DLD1 (cell line): Measurements from ENCODE around the gene SCAI.
"Not testable (repeated sequence)": the region's sequence is repeated elsewhere in the genome, so short reads cannot be mapped to it uniquely, and the experiment has no call there.

Source experiments
- in situ Hi-C: cut with HindIII; loops from 2 replicates; pipeline ENCODE4 v1.10.0; 2017; ENCODE audit warnings: low sequenced_read_pairs

The SCAI gene

DNA sequence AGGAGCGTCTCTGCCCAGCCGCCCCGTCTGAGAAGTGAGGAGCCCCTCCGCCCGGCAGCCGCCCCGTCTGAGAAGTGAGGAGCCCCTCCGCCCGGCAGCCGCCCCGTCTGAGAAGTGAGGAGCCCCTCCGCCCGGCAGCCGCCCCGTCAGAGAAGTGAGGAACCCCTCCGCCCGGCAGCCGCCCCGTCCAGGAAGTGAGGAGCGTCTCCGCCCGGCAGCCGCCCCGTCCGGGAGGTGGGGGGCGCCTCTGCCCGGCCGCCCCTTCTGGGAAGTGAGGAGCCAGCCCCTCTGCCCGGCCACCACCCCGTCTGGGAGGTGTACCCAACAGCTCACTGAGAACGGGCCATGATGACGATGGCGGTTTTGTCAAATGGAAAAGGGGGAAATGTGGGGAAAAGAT lies 34.8 kb downstream of the SCAI start:
- in situ Hi-C loops: not testable (repeated sequence)

DNA sequence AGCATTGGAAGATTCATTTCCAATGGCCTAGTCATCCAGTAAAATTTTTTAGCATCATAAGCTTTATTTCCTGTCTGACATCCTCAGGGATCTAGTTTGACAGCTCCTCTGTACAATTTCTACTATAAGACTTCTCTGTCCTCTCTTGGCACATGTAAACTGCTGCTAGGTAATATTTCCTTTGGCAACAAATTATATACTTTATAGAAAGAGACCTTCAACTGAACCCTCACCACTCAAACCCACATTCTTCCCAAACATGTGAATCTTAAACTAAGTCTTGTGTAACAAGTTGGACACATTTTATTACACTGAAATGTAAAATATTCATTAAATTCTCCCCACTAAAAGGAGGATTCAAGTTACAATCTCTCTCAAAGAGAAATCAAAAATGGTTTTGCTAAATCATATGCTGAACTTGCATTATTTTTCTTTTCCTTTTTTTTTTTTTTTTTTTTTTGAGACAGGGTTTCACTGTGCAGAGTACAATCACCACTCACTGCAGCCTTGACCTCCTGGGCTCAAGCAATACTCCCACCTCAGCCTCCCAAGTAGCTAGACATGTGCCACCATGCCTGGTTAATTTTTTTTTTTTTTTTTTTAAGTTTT lies 36.9 kb downstream of the SCAI start:
- in situ Hi-C loops: no loop called here

DNA sequence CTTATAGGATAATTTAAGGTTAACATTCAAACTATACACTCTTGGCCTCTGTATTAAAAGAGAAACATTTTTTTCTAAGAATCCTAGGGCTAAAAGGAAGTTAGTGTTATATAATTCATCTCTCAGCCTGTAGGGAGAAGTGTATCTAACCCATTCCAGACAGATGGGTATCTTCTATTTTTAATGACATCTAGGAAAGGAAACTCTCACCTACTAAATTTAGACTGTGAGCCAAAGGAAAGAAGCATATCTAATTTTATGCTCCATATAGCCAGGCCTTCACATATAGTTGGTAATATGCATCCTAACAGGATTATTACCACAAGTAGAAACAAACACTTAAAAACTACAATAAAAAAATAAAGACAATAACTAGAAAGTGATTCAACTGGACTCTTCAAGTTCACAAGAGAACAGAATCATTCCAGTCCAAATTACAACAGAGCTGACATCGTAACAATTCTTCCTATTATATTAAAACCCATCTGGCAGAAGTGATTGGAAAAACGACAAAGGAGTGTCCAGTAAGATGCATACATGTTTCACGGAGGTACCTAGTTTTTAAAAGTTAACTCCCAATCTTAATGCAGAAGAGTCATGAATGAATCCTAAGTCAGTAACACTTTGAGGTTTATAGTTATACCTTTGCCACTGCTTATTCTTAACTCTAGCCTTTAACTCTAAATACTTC lies 39.4 kb downstream of the SCAI start:
- in situ Hi-C loops: no loop called here

DNA sequence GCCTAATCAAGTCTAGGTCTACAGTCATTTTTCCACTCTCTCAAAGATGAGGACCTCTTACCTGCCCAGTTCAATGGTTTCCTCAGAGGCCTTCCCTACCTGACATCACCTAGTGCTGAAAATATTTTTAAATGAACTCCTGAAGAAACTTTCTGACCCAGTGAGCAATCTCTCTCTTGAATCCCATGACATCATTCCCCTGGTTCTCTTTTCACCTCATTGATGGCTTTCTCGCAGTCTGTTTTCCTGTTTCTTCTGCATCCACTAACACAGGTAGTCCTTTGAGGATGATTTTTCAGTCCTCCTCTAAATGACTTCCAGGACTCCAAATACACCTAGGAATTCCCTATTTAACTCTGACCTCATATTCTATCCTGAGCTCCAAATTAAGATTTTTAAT lies 40.3 kb downstream of the SCAI start:
- in situ Hi-C loops: no loop called here

DNA sequence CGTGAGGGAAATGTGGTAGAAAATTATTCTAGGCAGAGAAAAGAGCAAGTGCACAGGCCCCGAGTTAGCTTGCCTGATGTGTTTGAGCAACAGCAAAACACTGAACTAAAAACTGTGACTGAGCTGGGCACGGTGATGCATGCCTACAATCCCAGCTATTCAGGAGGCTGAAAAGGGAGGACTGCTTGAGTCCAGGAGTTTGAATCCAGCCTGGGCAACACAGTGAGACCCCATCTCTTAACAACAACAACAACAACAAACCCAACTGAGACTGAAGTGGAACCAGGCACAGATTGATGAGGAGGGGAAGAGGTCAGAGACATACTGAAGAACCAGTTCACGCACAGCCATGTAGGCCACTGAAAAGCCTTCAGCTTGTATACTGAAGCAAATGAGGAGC lies 42.5 kb downstream of the SCAI start:
- in situ Hi-C loops: no loop called here

DNA sequence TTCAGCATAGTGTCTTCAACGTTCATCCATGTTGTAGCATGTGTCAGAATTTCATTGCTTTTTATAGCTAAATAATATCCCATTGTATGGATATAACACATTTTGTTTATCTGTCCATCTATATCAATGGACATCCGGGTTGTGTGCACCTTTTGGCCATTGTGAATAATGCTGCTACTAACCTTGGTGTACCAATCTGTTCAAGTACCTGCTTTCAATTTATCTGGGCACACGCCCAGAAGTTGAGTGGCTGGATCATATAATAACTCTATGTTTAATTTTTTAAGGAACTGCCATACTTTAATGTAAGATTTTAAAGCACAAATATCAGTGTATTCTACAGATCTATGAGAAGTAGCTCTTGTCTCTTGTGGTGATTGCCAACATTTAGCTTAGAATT lies 43.5 kb downstream of the SCAI start:
- in situ Hi-C loops: no loop called here

DNA sequence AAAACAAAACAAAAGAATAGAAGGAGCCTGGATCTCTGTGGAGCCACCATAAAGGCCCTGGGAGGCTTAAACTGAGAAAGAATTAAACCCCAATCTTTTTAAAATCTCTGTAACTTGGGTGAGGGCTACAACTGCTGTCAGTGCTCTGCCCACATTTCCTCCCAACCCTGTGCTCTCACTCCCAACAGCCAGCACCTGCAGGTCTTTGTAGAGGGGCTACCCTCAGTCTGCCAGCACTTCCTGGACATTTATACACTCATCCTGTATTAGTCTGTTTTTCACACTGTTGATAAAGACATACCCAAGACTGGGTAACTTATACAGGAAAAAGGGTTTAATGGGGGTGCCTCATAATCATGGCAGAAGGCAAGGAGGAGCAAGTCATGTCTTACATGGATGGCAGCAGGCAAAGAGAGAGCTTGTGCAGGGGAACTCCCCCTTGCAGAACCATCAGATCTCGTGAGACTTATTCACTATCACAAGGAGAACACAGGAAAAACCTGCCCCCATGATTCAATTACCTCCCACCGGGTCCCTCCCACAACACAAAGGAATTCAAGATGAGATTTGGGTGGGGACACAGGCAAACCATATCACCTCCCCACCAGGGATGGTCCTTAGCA lies 47.4 kb downstream of the SCAI start:
- in situ Hi-C loops: no loop called here

DNA sequence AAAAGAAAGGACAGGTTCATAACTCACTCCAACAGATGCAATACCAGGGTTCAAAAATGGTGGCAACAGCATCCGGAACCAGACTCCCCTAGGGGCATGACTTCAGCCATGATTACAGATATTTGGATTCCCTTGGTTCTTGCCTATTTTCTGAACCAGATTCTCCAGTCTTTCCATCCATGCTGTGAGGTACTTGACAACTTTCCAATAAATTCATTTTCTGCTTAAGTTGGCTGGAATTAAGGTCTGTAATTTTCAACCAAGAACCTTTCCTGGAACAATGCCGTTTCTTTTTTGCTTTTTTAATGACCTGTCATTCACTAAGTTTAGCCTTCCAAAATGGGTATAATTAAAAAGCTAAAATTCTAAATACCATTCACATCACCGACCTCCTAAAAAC lies 52.2 kb downstream of the SCAI start:
- in situ Hi-C loops: no loop called here

DNA sequence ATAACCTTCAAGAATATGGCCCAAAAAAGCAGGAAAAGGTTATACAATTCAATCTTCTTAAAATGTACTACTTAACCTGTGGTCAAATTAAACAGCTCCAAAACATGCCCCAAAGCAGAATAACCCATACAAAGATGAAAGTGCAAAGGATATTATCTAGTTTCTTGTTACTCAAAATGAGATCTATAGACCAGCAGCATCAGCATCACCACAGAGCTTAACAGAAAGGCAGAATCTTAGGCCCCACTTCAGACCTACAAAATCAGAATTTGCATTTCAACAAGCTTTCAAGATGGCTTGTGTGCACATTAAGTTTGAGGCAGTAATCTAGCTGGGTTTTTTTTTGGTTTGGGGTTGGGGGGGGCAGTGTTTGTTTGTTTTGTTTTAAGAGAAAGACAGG lies 54.0 kb downstream of the SCAI start:
- in situ Hi-C loops: no loop called here

DNA sequence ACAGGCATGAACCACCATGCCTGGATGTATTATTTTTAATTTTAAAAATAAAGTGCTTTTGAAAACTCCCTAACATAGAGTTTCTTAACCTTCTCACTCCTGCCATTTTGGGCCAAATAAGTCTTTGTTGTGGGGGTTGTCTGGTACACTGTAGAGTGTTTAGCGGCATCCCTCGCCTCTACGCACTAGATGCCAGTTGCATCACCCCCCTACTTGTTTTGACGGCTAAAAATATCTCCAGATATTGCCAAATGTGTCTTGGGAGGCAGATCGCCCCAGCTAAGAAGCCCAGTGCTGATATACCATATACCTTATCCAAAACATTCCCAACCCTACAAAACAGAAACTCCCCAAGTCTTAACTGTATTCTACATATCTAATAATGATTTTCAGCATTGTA lies 54.6 kb downstream of the SCAI start:
- in situ Hi-C loops: no loop called here

DNA sequence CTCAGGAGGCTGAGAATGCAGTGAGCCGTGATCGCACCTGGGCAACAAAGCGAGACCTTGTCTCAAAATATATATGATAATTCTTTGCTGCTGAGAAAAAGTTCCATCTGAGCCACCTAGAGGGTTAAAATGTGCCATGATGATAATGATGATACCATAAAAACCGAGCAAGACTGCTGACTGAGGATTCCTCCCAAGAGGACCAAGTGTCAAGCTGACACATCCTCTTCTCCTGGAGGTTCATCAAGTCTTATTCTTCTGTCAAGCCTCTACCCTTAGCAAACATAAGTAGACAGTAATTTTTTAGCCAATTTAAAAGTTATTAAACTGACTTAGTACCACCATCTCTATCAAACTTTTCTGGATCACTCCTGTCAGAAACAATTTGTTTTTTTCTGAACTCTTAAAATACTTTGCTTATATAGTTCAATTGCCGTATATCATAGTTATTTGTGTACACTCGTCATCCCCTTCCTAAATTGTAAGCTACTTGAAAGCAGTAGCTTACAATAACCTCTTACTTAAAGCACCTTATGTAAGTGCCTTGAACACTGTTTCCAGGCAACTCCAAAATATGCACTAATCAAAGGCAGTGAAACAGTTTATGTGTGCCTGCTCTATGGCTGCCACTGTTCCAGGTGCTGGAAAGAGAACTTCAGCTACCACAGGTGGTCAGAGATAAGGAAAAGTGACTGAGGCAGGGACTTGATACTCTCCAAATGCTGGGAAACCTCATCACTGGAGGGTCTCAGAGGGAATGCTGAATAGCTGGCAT lies 57.4 kb downstream of the SCAI start:
- in situ Hi-C loops: no loop called here

DNA sequence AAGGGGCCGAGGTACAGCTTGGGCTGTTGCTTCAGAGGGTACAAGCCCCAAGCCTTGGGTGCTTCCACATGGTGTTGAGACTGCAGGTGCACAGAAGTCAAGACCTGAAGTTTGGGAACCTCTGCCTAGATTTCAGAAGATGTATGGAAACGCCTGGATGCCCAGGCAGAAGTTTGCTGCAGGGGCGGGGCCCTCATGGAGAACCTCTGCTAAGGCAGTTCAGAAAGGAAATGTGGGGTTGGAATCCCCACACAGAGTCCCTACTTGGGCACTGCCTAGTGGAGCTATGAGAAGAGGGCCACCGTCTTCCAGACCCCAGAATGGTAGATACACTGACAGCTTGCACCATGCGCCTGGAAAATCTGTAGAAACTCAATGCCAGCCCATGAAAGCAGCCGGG lies 61.1 kb downstream of the SCAI start:
- in situ Hi-C loops: not testable (repeated sequence)

DNA sequence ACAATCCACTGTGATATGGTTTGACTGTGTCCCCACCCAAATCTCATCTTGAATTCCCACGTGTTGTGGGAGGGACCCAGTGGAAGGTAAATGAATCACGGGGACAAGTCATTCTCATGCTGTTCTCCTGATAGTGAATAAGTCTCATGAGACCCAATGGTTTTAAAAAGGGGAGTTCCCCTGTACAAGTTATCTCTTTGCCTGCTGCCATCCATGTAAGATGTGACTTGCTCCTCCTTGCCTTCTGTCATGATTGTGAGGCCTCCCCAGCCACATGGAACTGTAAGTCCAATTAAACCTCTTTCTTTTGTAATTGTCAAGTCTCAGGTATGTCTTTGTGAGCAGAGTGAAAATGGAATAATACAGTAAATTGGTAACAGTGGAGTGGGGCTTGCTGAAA lies 62.5 kb downstream of the SCAI start:
- in situ Hi-C loops: not testable (repeated sequence)

DNA sequence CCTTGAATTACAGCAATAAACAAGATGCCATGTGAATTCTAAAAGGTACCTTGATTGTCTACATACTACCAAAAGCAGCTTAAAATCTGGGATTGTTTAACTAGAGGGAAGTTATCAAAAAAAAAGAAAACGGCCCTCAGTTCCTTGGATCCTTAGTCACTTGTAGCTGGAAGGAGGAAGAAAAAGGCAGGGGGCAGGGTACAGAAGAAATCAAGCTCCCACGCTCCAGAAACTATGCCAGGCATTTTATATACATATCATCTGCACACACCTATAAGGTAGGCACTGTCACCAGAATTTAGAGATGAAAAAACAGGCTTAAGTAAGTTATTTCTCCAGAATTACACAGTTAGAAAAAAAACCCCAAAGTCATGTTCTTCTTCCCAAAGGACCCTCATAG lies 63.4 kb downstream of the SCAI start:
- in situ Hi-C loops: no loop called here

DNA sequence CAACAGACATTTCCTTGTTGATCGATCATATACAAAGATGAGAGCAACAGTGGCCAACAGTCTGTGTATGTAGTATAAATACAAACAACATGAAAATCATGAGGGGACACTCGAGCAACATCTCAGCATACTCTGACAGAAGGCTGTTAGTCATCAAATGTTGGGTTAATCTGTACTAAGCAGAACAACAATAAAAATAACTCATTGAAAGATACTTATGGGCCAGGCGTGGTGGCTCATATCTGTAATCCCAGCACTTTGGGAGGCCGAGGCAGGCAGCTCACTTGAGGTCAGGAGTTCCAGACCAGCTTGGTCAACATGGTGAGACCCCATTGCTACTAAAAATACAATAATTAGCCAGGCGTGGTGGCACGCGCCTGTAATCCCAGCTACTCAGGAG lies 67.3 kb downstream of the SCAI start:
- in situ Hi-C loops: no loop called here

DNA sequence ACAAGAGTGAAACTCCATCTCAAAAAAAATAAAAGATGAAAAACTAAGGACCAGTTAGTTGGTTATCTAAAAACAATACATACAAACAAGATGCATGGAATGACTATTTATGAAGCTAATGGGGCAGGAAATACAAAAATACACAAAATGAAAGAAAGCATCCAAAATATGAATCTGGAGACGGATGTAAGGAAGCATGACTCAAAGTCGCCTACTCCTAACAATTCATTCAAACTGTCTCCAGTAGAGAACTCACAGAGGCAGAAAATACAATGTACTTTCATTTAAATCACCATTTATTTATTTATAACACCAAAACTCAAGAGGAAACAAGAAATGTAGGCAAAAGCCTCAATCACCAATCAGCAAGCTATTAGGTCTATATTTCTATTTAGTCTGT lies 68.4 kb downstream of the SCAI start:
- in situ Hi-C loops: no loop called here

DNA sequence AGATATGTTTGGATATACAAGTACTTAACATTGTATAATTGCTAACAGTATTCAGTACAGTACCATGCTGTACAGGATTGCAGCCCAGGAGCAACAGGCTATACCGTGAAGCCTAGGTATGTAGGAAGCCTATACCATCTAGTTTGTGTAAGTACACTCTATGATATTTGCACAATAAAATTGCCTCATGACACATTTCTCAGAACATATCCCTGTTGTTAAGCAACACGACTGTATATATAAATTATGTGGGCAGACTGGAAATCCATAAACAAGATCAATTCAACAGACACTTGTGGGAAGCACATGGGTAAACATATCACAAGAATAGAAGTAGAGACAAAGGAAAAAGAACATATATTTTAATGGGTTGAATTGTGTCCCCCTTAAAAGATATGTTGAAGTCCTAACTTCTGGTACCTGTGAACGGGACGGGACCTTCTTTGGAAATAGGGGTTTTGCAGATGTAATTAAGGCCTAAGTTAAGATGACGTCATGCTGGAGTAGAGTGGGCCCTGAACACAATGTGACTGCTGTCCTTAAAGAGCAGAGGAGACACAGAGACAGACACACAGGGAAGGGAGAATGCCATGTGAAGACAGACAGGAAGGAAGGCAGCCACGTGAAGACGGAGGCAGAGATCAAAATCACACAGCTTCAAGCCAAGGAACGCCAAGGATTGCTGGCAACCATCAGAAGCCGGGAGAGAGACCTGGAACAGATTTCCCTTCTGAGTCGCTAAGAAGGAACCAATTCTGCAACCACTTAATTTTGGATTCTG lies 76.3 kb downstream of the SCAI start:
- in situ Hi-C loops: no loop called here

DNA sequence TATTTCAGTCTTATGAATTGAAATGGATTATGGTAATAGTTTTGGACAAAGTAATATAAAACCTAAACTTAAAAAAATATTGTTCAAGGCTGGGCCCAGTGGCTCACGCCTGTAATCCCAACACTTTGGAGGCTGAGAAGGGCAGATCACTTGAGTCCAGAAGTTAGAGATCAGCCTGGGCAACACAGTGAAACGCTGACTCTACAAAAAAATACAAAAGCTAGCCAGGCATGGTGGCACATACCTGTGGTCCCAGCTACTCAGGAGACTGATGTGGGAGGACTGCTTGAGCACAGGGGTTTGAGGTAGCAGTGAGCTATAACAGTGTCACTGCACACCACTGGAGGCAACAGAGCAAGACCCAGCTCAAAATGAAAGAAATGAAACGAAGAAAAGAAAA lies 81.9 kb downstream of the SCAI start:
- in situ Hi-C loops: no loop called here

DNA sequence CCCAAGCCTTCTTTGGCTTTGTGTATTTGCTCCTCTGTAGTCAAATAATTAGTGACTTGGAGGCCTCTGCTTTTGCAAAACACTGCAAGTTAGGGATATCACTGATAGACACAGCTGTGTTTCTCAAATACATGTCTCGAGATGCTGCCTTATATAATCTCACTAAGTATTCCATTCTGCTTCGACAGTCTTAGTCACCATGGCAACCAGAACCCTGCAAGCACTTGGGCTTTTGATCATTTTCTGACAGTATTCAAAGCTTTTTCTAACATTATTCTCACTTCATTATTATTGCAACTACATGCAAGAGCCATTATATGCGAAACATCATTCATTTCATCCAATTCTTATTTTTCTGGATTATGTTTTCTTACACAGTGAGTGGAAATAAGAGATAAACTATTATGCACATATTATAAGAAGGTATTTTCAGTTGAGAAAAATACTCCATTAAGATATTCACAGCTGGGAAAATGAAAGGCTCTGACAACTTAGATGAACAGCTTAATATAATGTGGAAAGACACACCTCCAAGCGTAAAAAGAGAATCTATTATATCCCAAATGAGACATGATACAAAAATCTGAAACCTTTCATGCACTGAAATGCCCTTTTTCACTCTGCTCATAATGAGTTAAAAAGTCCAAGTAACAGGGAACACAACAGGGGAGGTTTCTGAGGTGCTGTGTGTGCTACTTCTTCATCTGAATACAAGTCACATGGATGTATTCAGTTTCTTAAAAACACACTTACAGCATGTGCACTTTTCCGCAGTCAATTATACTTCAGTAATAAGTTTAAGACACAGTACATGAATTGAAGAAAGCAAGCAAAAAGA lies 93.9 kb downstream of the SCAI start:
- in situ Hi-C loops: no loop called here

DNA sequence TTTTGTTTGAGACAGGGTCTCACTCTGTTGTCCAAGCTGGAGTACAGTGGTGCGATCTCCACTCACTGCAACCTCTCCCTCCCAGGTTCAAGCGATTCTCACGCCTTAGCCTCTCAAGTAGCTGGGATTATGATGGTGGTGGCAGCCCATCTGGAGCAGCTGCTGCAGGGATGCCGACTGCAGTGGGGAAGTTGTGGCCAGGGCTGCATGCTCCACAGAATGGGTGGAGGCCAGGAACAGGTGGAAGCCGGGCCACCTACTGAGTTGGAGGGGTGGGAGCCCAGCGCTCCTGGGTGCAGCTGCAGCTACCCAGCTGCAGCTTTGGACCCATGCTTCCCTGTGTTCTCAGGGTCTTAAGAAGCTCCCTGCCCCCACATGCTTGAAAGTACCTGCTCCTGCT lies 99.7 kb downstream of the SCAI start:
- in situ Hi-C loops: no loop called here
